TTC549 (cell line): ENCODE data around the gene SPTLC3.

Experiments used
- FAIRE-seq: peaks from 2 replicates; lab custom pipeline; 2012; peaks lifted over from hg19 to GRCh38; lab: Jason Lieb, UNC

Gene SPTLC3

GRCh38 chr20:13141546-13141945, 132.8 kb downstream of the SPTLC3 start:
- no peak for FAIRE-seq

DNA sequence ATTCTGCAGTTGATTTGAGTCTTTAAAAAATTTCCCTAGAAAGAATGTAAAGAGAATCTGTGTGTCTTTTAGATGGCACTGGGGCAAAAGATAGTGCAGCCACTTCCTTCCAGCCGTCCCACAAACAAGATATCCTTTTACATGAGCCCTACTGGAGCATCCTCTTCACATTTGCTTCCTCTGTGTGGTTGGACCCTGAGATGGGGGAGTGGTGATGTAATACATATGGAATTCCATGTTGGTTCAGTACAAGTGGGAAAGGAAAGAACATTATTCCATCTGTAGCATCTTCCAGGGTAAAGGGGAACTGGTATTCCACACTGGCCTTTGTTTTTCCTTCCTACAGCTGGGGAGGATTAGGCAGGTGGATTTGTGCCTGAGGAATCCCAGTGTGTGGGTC, 133.4 kb downstream of the SPTLC3 start:
- FAIRE-seq, result no peak

DNA sequence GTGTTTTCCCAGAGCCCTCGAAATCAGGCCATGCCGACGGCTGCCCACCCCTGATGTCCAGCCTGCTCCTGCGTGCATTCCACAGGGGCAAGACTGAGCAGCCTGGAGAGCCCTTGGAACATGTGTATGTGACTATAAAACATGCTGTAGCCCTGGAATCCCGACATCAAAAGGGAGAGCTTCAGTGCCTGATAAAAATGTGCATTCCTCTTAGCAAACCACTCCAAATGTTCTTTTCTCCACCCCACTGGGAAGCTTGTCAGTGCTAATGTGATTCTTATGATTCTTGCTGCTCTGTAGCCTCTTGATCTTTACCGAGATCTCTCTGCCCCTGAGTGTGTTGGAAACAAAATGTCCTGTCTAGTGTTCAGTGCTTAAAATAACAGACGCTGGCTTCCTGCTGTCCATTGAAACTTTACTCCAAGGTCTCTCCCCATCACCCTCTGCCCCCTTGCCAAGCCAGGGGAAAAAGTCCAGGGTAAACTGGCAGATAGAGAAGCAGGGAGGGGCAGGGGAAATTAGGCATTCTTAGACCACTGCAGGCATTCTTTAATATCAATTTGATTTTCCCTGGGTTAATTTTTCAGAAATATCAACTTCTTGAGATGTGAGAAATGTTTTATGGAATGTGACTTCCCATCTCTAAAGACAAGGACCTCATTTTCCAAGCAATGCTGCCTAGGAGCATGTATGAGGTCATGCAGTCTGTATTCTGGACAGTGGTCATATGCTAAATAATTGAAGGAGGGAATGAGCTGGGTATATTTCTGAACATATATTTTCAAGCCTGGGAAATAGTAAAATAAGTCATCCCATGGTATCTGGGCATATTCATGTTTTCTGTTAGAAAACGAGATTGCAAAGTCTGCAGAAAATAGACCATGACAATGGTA, 138.5 kb downstream of the SPTLC3 start:
- no peak for FAIRE-seq

DNA sequence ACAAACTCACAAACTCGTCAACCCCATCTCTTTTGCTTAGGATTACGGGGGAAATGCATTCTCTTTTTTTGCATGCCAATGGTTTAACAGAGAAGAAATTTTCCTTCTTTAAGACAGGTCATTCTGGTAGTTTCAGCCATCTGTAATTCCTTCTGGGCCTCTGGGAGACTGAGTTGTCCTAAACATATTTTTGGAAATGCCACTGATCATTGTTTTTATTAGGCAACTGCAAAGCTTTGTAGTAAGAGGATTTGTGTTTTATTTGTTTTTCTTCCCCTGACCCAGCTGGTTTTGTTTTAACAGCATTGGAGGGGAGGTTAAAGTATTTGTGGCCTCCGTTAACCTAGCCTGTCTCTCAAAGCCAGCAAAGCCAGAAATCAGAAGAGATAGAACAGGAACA, 139.2 kb downstream of the SPTLC3 start:
- FAIRE-seq, result no peak

GRCh38 chr20:13148402-13148801, 139.6 kb downstream of the SPTLC3 start:
- FAIRE-seq, result no peak

DNA sequence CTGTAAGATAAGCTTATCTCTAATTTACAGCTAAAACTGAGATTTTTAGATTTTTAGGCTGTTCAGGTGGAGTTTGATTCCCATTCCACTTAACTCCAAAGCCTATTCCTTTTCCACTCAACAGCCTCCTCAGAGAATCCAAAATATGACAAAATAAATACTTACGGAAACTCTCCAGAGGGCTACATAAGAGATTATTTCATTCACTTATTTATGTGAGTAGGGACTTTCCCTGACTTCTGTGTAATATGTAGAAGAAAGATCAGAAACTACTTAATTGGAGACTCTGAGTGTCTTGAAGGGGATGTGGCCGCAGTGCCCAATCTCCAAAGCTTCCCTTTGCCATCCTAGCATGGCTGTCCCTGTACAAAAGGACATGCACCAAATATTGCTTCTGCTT, 140.2 kb downstream of the SPTLC3 start:
- no peak for FAIRE-seq

DNA sequence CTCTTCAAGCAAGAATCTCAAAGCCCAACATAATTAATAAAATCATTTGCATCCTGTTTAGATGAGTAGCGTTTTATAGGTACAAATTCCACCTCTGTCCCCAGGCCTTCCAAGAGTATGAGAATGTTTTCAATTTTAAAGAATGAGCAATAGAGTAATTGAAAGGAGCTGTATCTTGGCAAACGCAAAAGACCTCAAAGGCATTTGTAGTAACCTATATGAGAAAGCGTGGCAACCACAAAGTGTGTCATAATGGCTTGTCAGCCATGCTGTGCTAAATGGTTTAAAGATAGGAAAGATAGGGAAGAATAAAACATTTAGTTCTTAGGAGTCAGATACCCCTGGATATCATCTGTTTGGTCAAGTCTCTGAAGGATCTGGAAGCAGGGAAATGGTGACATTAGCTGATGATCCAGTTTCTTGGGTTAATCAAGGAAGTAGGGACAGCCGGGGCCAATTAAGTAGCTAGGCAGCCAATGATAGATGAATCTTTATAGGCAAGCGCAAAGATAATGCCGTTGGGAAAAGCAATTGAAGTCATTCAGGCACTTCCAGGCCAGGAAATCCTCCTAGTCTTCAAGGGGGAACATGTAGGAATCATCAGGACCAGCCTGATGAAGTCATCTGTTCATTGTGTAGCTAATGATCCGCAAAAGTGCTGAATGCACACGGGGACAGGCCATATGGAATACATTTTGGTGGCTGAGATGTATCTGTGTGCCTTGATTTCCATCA, 140.8 kb downstream of the SPTLC3 start:
- no peak for FAIRE-seq

GRCh38 chr20:13158369-13158768, 149.6 kb downstream of the SPTLC3 start:
- no peak for FAIRE-seq

GRCh38 chr20:13159889-13160288, 151.1 kb downstream of the SPTLC3 start:
- FAIRE-seq, result no peak

GRCh38 chr20:13165203-13165602, 156.4 kb downstream of the SPTLC3 start:
- no peak for FAIRE-seq

DNA sequence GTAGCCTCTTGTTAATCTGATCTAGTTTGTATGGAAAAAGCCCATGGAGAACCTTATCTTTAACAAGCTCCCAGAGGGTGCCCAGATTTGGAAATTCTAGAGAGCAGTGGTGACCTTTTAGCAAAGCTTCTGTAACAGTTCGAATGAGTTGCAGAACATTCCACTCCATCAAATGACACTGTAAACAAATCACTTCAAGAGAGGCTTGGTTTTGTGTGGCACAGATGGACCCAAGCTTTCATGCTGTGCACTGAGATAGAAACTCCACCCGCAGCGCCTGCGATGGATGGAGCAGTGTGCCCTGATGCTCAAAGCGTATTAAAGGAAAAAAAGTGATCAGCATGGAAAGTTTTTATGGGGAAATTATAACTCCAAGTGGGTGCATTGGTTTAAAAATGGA, 157.2 kb downstream of the SPTLC3 start:
- FAIRE-seq, result no peak

GRCh38 chr20:13166437-13166836, 157.7 kb downstream of the SPTLC3 start:
- no peak for FAIRE-seq

DNA sequence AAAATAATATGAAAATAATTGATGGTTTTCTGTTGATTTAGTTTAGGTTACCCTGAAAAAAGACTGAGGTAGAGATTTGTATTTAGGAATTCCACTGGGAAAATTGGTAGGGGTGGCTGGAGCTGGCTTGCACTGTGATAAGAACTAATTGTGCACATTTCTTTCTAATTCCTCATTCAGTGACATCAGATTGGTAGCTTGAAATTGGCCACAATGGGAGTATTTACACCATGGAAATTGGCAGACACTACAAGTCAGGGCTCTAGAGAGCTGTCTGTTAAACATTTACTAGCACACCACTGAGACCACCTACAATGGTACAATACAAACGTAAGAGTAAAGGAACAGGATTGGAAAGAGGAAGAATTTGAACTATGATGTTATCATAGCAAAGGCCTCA, 160.3 kb downstream of the SPTLC3 start:
- no peak for FAIRE-seq

DNA sequence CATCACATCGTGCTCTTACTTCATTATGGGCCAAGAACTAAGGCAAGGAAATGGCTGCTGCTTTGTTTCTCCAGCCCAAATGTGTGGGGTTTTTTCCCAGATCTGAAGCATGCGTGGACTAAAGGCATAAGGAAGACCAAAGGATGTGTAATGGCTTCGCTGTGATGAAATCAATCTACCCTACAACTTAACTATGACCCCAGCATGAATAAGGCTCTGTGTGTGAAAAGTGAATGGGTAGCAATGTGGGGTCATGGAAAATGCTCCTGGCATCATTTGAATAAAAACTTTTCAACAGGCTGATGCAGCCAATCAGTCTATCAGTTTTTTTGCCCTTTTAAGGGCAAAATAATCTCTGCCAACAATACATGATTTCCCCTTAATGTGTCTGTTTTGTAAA, 162.0 kb downstream of the SPTLC3 start:
- no peak for FAIRE-seq

GRCh38 chr20:13173201-13173600, 164.4 kb downstream of the SPTLC3 start:
- no peak for FAIRE-seq

DNA sequence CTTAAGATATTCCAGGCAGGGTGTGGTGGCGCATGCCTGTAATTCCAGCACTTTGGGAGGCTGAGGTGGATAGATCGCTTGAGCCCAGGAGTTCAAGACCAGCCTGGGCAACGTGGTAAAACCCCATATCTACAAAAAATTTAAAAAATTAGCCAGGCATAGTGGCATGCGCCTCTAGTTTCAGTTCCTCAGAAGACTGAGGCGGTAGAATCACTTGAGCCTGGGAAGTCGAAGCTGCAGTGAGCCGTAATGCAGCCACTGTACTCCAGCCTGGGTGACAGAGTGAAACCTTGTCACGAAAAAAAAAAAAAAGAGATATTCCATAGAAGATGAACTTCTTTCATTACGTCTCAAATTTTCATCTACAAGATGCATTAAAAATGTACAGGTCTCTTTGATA, 165.6 kb downstream of the SPTLC3 start:
- FAIRE-seq, result no peak

GRCh38 chr20:13180986-13181889, 172.5 kb downstream of the SPTLC3 start:
- FAIRE-seq, result no peak

- no peak for FAIRE-seq
Observed at GRCh38 chr20:13183005-13183404, 174.2 kb downstream of the SPTLC3 start.

- no peak for FAIRE-seq
Observed at GRCh38 chr20:13186043-13186774, 177.4 kb downstream of the SPTLC3 start.

GRCh38 chr20:13187899-13188298, 179.1 kb downstream of the SPTLC3 start:
- FAIRE-seq, result no peak

DNA sequence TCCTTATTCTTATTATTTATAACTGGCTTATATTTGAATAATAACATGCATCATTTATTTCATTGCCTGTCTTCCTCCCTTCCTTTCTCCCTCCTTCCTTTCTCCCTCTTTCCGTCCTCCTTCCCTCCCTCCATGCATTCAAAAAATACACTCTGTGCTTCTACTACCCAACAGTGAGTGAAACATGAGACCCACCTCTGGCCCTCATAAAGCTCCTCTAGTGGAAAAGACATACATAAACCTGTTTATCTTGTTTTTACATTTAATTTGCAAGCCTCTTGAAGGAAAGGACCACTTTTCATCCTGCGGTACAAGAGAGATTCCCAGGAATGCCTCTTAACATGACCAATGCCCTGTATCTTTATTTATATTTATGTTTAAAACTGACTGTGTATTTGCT, 190.5 kb downstream of the SPTLC3 start:
- no peak for FAIRE-seq
